HS-5 (cell line): ENCODE results near the gene PTGDS.

Source experiments
- DNase-seq: peaks from one replicate; pipeline ENCODE4 v3.0.0-alpha.2; 2012; ENCODE audit warnings: low read depth

PTGDS gene

DNA sequence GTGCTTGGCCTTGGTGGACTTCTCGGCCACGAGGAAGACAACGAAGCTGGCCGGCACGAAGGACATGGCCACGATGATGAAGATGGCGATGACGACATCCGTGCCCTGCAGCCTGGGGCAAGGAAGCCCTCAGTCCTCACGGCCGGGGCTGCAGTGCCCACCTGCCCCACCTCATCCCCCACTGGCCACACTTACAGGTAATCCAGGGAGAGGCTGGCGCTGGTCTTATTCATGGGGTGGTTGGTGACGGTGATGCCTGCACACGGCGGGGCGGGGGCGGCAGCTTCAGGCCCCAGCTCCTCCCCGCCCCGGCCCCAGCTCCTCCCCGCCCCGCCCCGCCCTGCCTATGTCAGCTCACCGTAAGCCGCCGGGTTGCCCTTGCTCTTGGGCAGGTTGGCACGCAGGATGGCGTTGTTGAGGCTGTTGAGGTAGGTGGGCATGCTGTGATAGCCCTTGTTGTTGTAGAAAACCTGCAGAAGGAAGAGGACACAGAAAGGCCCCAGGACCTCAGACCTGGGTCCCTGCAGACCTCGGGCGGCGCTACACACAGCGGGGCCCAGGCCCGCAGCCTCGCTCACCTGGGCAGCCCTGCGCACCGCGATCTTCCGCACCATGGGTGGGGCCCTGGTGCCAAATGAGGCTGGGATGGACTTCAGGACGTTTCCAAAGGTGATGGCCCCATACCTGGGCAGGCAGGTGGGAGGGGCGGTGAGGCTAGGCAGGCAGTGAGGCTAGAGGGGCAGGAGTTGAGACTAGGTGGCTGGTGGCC is 34.8 kb downstream of the PTGDS start:
- DNase-seq = no peak

DNA sequence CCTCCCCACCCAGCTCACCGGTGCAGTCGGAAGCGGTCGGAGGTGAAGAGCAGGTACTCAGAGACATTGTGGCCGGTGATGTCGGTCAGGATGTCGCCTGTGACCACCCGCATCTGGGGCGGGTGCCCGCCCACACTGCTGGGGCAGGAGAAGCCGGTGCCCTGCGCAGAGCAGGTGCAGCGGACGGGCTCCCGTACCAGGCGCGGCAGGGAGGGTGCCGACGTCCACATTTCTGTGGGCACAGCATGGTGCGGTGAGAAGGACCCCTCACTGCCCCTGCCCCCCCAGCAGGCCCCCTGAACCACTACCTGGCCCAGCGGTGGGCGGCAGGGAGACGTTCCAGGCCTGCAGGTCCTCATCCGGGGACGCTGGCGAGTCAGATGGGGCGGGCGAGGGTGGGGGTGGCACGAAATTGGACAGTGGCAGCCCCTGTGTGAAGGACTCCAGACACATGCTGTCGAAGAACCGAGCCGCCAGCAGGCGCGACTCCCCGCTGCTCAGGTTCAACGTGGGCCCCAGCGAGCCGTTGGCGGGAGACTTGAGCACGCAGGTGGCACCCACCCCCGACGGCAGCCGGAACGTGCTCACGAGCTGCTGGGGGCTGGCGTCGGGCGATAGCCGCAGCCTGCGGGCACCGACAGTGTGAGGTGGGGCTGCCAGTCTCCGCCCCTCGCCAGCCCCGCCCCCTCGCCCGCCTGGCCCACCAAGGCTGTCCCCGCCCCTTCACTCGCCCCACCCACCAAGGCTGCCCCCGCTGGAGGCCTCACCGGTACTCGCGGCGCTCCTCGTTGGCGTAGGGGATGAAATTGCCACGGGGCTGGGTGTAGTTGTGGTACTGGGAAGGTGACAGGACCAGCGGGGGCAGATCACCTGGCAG is 35.6 kb downstream of the PTGDS start:
- DNase-seq = no peak

DNA sequence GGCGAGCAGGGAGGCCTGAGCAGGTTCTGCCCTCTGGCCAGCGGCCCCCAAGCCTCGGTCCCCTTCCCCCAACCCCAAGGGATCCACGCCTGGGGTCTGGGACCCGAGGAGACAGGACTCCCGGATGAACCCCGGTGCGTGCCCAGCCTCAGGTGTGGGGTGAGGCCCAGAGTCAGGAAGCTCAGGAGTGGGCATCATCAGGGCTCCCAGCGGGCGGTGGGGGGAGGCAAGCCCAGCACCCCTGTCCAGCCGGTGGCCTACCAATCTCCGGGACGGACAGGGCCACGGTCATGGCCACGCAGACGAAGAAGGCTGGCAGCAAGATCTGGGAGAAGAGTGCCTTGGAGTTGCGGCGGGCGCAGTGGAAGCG is 36.3 kb downstream of the PTGDS start:
- DNase-seq = no peak

DNA sequence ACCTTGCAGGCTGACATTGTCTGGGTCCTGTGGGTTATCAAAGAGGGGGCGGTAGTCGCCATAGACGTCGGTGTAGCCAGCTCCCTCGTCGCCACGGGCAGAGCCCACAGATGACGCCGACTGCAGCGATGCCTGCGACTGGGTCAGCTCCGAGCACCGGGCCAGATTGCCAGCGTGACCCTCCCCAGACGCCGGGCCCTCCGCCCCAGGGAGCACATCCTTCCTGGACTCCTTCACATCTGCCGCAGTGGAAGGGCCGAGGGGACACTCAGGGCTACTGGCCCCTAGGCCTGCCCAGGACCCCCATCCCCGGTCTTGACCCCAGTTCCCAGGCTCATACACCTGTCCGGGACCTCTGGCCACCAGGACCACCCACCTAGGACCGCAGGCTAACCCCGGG is 36.9 kb downstream of the PTGDS start:
- no peak for DNase-seq

DNA sequence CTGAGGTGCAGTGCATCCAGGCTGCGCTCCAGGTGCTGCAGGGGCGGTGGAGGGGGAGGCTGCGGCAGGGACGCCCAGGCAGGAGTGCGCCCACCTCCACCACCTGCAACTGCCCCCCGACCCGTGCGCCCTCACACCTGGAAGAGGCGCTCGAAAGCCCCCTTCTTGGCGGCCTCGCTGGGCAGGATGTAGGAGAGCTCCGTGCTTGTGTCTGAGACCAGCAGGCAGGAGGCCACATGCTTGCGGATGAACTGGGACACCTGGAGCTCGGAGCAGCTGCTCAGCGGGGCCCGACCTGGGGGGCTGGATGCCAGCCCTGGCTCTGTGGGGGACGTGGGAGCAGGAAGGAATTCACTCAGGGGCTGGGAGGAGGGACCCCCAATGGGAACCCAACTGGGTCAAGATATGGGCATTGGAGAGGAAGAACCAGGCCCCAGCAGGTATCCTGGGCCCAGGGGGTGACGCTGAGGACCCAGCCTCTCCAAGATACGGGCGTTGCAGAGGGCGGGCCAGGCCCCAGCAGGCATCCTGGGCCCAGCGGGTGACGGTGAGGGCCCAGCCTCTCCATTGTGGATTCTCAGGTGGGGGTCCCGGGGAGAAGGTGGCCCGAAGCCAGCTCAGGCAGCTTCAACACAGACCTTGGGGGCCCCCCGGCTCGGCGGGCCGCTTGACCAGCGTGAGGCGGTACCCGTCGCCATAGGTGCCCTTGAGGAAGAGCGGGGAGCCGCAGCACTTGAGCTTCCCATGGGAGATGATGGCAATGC is 37.7 kb downstream of the PTGDS start:
- DNase-seq = no peak

DNA sequence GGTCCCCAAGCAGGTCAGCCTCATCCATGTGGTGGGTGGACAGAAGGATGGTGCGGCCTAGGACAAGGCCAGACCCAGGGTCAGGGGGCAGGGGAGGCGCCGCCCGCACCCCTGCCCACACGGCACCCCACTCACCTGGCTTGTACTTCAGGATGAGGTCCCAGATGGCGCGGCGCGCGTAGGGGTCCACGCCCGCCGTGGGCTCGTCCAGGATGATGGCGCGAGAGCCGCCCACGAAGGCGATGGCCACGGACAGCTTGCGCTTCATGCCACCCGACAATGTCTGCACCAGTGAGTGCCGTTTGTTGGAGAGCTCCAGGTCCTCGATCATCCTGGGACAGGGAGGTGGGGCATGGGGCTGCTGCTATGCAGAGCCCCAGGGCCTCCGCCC is 38.2 kb downstream of the PTGDS start:
- no peak for DNase-seq

DNA sequence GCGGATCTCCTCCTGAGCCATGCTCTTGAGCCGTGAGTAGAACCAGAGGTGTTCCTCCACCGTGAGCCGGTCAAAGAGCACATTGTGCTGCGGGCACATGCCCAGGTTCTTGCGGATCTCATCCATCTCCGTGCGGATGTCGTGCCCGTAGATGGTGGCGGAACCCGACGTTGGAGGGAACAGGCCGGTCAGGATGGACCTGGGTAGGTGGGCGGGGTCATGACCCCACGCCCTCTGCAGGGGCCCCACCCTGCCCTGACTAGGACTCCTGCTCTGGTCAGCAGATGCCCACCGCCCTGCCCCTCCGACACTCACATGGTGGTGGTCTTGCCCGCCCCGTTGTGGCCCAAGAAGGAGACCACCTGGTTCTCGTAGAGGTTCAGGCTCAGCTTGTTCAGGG is 38.7 kb downstream of the PTGDS start:
- DNase-seq = no peak

DNA sequence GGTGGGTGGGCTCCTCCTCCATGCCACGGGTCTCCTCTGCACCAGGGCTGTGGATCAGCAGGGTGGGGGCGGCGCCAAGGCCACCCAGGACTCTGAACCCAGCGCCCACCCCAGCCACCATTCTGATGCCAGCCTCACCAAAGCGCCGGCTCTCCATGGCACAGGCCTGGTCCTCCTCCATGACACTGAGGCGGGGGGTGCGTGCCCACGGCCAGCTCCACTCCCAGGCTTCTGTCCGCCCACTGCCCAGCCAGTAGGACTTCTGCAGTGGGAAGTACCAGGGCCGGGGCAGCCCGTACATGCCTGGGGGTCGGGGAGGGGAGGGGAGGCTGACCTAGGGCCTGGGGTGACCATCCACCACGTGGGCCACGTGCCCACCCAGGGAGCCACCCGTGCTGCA is 39.1 kb downstream of the PTGDS start:
- no peak for DNase-seq

DNA sequence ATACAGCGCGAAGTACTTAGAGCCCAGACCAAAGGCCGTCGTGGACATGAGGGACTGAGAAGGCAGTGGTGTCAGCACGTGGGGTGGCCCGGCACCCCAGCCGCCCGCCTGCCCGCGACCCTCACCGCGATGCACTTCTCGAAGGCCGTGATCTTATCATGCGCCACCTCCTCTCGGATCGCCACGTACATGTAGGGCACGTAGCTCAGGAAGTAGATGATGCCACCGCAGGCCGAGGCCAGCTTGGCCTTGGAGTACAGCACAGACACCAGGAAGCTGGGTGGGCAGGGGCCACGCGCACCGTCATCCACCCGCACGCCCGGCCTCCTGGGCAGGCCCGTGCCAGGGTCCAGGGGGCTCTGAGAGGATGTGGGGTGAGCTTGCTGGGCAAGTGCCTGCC is 39.8 kb downstream of the PTGDS start:
- DNase-seq = no peak

DNA sequence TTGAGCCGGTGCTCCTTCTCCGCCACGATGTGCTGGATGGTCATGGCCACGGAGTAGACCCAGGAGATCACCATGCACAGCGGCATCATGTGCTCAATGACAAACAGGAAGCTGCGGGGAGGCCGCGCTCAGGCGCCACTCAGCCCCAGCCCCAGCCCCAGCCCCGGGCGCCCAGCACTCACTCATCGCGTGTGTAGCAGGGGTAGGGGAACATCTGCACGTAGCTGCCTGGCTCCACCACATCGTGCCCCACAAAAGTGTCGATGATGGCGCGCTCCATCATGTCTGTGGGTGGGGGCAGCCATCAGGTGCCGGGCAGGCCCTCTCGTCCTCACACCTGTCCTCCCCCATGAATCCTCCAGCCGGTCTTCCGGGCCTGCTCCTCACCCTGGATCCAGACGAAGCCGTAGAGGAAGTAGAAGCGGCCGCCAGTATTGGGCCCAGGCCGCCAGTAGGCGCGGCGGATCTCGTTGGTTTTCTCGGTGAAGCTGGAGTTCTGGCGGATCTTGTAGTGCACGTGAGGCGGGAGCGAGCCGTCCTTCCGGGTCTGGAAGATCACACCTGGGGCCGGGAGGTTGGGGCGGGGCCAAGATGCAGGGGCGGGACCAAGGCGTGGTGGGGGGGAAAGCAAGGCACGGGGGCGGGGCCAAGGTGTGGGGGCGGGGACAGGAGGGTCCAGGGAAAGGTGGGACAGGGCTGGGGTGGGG is 40.6 kb downstream of the PTGDS start:
- no peak for DNase-seq

DNA sequence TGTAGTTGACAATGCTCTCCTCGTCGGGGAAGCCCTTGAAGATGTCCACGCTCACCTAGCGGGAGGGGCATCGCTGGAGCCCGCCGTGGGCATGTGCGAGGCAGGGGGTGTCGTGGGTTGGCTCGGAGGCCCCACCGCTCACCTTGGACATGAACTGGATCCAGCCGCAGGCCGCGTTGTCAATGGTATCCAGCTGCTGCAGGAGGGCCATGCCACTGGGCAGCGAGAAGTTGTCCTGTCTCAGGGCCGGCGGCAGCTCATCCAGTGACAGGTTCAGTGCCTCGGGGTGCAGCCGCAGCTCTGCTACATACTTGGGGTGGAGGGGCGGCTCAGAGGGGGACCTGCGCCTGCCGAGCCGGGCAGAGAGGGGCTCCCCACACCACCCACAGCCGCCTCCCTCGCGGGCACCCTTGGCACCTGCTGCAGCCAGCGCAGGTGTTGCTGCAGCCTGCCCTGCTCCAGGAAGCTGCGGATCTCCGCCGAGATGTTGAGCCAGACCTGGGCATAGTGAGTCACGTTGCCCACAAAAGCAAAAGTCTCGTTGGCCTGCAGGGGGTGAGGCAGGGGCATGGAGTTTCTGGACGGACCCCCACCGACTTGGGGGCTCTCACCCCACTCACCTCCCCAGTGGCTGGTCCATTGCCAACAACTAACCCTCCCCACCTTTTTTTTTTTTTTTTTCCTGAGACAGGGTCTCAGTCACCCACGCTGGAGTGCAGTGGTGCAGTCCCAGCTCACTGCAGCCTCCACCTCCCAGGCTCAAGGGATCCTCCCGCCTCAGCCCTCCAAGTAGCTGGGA is 41.7 kb downstream of the PTGDS start:
- no peak for DNase-seq

DNA sequence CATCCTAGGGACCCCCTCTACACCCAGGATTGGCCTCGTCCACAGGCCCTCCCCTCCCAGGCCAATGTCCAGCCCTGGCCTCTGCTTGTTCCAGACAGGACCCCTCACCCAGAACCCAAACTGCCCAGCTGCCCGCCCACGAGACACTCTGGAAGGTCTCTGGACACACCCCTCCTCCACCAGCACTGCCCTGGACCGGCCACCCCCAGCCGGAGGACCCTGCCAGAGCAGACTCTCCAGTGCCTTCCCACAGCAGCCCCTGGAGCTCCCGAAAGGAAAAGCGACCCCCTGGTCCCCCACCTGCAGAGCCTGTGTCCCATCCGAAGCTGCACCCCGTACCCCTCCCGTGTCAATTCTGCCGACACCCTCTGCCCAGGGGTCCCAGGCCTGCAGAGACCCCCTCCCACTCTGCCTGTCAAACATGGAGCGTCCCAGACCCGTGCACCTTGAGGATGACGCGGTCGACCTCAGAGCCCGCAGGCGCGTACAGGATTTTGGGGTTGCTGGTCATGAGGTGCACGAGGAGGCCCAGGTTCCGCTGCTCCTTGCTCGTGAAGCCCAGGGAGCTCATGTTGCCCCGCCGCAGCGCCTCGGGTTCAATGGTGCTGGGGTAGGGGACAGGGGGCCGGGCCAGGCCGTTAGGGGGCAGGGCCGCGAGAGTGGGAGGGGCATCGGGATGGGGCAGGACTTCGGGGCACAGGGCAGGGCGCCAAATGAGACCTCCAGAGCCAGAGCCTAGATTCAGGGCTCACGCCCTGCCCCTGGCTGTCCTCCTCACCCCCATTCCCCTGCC is 42.8 kb downstream of the PTGDS start:
- DNase-seq = no peak

DNA sequence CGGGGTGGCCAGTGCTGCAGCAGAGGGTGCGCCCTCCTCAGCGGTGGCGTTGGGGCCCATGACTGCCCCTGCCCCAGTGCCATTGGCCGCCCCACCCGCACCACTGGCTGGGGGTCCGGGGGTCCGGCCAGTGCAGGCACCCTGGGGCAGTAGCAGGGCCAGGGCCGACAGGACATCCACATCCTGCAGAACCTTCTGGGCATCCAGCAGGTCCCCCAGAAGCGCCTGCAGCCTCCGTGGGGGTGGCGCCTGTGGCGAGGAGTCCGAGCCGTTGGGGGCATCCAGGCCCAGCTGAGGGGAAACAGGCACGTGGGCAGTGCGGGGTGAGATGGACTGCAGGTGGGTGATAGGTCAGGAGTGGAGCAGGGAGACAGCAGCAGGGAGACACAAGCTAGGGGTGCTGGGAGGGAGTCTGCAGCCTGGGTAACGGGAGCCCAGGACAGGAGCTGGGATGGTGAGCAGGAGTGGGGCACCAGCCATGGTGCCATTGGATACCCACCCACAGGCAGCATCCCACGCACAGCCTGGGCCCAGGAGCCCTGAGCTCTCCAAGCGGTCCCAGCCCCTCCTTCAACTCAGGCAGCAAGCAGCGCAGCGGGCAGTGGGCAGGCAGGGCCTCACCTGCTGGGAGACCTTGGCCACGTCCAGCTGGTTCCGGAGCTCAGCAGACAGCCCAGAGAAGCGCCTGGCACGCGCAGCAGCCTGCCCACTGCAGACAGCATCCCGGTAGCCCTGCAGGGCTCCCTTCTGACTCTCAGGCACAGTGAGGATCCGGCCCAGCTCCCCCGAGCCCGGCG is 43.7 kb downstream of the PTGDS start:
- DNase-seq = no peak

DNA sequence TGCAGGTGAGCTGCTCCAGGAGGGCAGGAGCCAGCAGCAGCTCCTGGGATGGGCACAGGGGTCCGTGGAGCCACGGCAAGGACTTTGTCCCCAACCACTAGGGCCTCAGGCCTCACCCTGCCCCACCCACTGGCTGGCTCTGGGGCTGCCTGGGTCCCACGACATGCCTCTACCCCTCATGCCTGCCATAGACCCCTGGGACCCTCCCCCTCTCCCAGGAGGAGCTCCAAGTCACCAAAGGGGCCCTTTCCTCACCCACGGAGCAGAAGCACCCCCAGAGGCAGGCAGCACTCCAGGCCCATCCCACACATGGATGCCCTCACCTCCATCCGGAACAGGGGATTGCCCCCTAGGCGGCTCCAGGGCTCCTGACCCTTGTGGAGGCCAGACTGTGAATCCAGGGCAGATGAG is 44.3 kb downstream of the PTGDS start:
- DNase-seq = no peak

DNA sequence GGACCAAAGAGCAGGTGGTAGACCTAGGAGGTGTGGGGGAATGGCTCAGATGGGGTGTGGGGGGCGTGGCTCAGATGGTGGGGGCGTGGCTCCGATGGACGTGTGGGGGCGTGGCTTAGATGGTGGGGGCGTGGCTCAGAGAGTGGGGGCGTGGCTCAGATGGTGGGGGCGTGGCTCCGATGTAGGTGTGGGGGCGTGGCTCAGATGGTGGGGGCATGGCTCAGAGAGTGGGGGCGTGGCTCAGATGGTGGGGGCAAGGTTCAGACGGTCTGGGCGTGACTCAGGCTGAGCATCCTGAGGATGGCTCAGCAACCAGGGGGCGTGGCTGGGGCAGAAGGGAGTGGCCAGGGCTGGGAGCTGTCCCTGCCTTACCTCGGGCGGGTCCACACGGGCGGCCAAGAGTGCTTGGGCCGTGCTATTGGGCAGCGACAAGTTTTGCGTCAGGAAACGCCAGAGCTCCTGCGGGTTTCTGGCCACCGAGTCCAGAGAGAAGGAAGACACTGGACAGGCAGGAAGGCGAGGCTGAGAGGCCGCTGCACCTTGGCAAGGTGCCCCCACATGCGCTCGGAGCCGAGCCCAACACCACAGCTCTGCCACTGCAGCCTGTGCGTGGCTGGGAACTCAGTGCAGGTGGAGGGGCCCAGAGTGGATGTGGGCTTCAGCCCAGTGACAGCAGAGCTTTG is 44.8 kb downstream of the PTGDS start:
- no peak for DNase-seq

DNA sequence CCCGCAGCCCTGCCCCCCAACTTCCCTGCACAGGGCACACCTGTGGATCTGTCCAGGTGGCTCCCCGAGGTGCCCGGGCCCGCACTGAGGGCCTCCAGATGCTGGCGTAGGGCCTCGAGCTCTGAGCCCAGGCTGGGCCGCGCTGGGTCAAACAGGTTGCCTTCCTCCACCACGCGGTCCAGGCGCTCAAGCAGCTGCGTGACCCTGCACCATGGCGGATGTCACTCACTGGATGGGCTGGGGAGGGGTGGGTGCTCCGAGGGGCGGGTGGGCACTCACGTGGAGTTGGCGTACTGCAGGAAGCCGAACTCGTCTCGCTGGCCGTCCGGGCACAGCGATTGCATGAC is 45.3 kb downstream of the PTGDS start:
- no peak for DNase-seq

DNA sequence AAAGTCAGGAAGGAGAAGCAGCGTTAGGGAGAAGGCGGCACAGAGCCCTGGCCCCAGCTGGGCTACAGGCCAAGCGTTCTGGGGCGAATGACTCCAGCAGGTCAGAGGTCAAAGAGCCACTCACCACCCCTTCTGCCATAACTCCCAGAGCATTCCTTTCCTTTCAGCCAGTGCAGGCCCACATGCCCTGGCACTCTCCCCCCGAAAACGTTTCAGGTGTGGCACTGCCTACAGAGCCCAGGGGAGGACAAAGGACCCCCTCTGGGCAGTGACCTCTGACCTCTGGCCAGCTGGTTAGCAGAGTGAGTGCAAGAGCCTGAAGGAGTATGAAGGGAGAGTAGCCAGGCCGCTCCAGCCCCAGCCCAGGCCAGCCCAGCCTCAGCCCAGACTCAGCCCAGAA is 45.9 kb downstream of the PTGDS start:
- no peak for DNase-seq

DNA sequence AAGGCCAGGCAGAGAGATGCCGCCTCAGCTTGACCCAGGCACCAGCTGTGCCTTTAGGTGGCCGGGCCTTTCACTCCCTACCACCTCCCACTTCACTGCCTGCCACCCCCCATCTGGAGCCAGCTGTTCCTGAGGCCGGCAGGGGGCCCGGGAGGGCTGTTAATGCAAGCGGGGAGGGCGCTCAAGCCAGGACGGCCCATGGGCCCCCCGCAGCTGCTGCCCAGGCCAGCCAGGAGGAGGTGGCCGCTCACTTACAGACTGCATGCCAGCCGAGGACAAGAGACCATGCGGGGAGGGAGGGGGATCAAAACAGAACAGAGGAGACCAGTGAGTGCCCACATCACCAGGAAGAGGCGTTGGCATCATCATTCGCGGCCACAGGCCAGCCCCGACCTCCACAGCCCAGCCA is 46.3 kb downstream of the PTGDS start:
- DNase-seq = no peak

DNA sequence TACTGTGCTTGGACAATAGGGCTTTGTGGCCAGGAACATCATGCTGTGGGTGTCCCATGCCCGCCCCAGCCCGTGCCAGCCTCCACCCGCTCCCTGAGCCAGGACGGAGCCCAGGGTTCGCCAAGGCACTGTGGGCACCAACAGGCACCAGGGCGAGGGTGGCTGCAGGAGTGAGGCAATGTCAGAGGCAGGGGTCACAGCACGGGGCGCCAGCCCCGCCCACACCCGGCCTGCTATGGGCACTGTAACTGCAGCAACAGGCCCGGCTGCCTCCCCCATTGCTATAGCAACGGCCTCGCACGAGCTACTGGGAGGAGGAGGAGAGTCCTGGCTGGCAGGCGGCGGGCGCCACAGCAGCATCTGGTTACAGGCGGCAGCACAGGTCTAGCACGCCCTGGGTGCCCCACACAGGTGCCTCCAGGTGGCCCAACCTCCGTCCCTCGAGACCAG is 48.2 kb downstream of the PTGDS start:
- DNase-seq = no peak
